HepG2 (cell line): ENCODE results near the gene OBSL1. TPM values are rescaled to one million over a fixed set of nuclear protein-coding genes. Genes with fewer than 3 reads are reported as not detected.
A peak's percentile ranks its signal among the peaks of the same experiment; 100 is the strongest.

Source experiments
- ARNT2 ChIP-seq: sonication (generic); formaldehyde crosslinking; IDR thresholded peaks from 2 replicates; pipeline ENCODE4 v1.8.0; 2022; ENCODE audit warnings: mild to moderate bottlenecking, low read depth, missing genetic modification reagents, moderate library complexity
- CEBPG ChIP-seq: IDR thresholded peaks from 2 replicates; pipeline ENCODE4 v1.6.1; 2016
- KDM3A ChIP-seq: IDR thresholded peaks from 2 replicates; pipeline ENCODE4 v1.6.1; 2018; ENCODE audit warnings: low read depth, missing compliant biosample characterization
- KLF9 ChIP-seq: IDR thresholded peaks from 2 replicates; pipeline ENCODE4 v1.6.1; 2016; ENCODE audit warnings: low read depth
- SIN3B ChIP-seq: fragments of 150-350 bp; IDR thresholded peaks from 2 replicates; pipeline ENCODE4 v1.6.1; 2014; ENCODE audit warnings: low read length
- SRF ChIP-seq: IDR thresholded peaks from 2 replicates; pipeline ENCODE4 v1.6.1; 2011; ENCODE audit warnings: mild to moderate bottlenecking, low read depth, low read length, moderate library complexity
- TEAD2 ChIP-seq: sonication (generic); formaldehyde crosslinking; IDR thresholded peaks from 2 replicates; pipeline ENCODE4 v1.9.0; 2021; ENCODE audit warnings: missing genetic modification reagents
- ZFP36L2 ChIP-seq: sonication (generic); formaldehyde crosslinking; IDR thresholded peaks from 2 replicates; pipeline ENCODE4 v1.4.0; 2020; ENCODE audit warnings: missing genetic modification reagents
- ZNF329 ChIP-seq: sonication (generic); formaldehyde crosslinking; IDR thresholded peaks from 2 replicates; pipeline ENCODE4 v1.9.0; 2021; ENCODE audit warnings: low read depth, mild to moderate bottlenecking, missing genetic modification reagents
- ZNF547 ChIP-seq: sonication (generic); formaldehyde crosslinking; IDR thresholded peaks from 2 replicates; pipeline ENCODE4 v1.5.1; 2020; ENCODE audit warnings: mild to moderate bottlenecking, missing genetic modification reagents
- polyA plus RNA-seq, 8 experiments: library from polyadenylated mRNA; depleted of rRNA in 3 of 8; stranded (reverse) in 7 of 8; unstranded in 1 of 8; fragments of >200 nt; fragmentation: Illumina TruSeq in 4 of 8; extraction: Trizol in 4 of 8; gene quantifications; 2 replicates each; pipeline versions ENCODE4 v1.2.1 to v1.2.3, GENCODE V29; 2011 to 2016; ENCODE audit warnings: low read depth in 4 of 8, missing spikeins in 1 of 8, mixed read lengths in 1 of 8; ENCODE audit not compliant: insufficient read depth in 1 of 8
- total RNA-seq, 5 experiments: library from RNA; depleted of rRNA; stranded (reverse); fragments of >200 nt; fragmentation: Illumina TruSeq; extraction: Trizol; gene quantifications; 2 replicates each; pipeline ENCODE4 v1.2.3, GENCODE V29; 2016; ENCODE audit warnings: low read depth in 1 of 5
- TF ChIP-seq, protein P1 (sequence below): sonication (generic); formaldehyde crosslinking; IDR thresholded peaks from 2 replicates; pipeline ENCODE4 v1.9.0; 2021; ENCODE audit warnings: missing genetic modification reagents, borderline replicate concordance
- TF ChIP-seq, protein P2 (sequence below): sonication (generic); formaldehyde crosslinking; IDR thresholded peaks from 2 replicates; pipeline ENCODE4 v1.5.0; 2020; ENCODE audit warnings: mild to moderate bottlenecking, missing genetic modification reagents, borderline replicate concordance
- TF ChIP-seq, protein P3 (sequence below): IDR thresholded peaks from 2 replicates; pipeline ENCODE4 v1.6.1; 2016; ENCODE audit warnings: missing biosample characterization, missing genetic modification reagents, low read depth
- TF ChIP-seq, protein P4 (sequence below): sonication (generic); formaldehyde crosslinking; conservative IDR thresholded peaks from 2 replicates; pipeline ENCODE4 v1.4.0; 2020; ENCODE audit warnings: missing genetic modification reagents
- TF ChIP-seq, protein P5 (sequence below): sonication (generic); formaldehyde crosslinking; IDR thresholded peaks from 2 replicates; pipeline ENCODE4 v1.8.0; 2022; ENCODE audit warnings: mild to moderate bottlenecking, missing genetic modification reagents, moderate library complexity

OBSL1 gene
- total and polyA plus RNA-seq, 2 of the 13 experiments (the other 11 are each of a cell fraction or from before 2014, with no cell fraction given), result 86.7 to 218 TPM

DNA sequence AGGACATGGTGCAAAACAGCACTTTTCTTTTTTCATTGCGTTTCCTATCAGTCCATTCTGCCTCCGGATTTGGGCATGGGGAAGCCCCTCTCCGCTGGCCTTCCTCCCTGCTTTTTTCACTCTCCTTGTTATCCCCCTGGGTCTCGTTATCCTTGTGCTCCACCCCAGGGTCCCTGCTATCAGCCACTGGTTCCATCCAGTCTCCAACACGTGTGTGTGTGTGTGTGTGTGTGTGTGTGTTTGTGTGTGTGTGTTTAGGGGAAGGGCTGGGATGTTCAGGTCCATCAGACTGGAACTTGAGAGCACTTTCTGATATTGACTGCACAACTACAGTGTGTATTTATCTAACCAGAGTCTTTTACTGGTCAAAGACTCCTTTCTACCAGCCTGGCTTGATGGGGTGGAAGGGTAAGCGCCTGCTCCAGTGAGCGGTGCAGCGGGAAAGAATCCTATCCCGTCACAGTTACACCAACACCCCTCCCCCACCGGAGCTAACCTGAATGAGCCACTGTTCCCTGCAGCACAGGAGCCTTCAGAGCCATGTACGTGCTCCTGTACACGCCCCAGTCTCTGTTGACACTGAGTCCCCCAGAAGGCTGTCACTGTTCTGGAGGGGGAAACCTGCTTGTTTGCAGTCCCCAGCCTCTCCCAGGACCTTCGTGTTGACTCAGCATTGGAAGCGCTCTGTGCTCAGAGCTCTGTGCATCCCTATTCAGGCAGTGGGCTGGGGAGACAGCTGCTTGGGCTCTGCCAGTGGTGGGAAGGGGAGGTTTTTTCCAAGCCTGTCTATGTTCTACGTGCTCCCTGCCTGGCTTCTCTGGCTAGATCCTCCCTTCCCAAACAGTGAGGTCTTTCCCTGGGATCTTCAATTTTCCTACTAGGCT lies 5.4 kb upstream of the OBSL1 start (continued):
- no peak for TF ChIP-seq TEAD2 (CRISPR knock-in tag)
- TF ChIP-seq, protein P1, sequence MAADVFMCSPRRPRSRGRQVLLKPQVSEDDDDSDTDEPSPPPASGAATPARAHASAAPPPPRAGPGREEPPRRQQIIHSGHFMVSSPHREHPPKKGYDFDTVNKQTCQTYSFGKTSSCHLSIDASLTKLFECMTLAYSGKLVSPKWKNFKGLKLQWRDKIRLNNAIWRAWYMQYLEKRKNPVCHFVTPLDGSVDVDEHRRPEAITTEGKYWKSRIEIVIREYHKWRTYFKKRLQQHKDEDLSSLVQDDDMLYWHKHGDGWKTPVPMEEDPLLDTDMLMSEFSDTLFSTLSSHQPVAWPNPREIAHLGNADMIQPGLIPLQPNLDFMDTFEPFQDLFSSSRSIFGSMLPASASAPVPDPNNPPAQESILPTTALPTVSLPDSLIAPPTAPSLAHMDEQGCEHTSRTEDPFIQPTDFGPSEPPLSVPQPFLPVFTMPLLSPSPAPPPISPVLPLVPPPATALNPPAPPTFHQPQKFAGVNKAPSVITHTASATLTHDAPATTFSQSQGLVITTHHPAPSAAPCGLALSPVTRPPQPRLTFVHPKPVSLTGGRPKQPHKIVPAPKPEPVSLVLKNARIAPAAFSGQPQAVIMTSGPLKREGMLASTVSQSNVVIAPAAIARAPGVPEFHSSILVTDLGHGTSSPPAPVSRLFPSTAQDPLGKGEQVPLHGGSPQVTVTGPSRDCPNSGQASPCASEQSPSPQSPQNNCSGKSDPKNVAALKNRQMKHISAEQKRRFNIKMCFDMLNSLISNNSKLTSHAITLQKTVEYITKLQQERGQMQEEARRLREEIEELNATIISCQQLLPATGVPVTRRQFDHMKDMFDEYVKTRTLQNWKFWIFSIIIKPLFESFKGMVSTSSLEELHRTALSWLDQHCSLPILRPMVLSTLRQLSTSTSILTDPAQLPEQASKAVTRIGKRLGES (CRISPR knock-in tag), result no peak
- TF ChIP-seq, protein P2, sequence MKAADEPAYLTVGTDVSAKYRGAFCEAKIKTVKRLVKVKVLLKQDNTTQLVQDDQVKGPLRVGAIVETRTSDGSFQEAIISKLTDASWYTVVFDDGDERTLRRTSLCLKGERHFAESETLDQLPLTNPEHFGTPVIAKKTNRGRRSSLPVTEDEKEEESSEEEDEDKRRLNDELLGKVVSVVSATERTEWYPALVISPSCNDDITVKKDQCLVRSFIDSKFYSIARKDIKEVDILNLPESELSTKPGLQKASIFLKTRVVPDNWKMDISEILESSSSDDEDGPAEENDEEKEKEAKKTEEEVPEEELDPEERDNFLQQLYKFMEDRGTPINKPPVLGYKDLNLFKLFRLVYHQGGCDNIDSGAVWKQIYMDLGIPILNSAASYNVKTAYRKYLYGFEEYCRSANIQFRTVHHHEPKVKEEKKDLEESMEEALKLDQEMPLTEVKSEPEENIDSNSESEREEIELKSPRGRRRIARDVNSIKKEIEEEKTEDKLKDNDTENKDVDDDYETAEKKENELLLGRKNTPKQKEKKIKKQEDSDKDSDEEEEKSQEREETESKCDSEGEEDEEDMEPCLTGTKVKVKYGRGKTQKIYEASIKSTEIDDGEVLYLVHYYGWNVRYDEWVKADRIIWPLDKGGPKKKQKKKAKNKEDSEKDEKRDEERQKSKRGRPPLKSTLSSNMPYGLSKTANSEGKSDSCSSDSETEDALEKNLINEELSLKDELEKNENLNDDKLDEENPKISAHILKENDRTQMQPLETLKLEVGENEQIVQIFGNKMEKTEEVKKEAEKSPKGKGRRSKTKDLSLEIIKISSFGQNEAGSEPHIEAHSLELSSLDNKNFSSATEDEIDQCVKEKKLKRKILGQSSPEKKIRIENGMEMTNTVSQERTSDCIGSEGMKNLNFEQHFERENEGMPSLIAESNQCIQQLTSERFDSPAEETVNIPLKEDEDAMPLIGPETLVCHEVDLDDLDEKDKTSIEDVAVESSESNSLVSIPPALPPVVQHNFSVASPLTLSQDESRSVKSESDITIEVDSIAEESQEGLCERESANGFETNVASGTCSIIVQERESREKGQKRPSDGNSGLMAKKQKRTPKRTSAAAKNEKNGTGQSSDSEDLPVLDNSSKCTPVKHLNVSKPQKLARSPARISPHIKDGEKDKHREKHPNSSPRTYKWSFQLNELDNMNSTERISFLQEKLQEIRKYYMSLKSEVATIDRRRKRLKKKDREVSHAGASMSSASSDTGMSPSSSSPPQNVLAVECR (CRISPR knock-in tag), result peak; percentile 88
- TF ChIP-seq, protein P3, sequence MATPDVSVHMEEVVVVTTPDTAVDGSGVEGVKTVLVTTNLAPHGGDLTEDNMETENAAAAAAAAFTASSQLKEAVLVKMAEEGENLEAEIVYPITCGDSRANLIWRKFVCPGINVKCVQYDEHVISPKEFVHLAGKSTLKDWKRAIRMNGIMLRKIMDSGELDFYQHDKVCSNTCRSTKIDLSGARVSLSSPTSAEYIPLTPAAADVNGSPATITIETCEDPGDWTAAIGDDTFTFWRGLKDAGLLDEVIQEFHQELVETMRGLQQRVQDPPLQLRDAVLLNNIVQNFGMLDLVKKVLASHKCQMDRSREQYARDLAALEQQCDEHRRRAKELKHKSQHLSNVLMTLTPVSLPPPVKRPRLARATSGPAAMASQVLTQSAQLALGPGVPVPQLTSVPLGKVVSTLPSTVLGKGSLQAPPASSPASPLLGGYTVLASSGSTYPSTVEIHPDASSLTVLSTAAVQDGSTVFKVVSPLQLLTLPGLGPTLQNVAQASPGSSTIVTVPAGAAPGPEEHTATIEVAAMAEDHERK (CRISPR knock-in tag), result 0 out of 2 replicates have a peak, but pooled peaks have one; percentile 47
- TF ChIP-seq ARNT2 (CRISPR knock-in tag), result peak; percentile 97; the same call in 1 of the 2 replicates
- TF ChIP-seq, protein P4, sequence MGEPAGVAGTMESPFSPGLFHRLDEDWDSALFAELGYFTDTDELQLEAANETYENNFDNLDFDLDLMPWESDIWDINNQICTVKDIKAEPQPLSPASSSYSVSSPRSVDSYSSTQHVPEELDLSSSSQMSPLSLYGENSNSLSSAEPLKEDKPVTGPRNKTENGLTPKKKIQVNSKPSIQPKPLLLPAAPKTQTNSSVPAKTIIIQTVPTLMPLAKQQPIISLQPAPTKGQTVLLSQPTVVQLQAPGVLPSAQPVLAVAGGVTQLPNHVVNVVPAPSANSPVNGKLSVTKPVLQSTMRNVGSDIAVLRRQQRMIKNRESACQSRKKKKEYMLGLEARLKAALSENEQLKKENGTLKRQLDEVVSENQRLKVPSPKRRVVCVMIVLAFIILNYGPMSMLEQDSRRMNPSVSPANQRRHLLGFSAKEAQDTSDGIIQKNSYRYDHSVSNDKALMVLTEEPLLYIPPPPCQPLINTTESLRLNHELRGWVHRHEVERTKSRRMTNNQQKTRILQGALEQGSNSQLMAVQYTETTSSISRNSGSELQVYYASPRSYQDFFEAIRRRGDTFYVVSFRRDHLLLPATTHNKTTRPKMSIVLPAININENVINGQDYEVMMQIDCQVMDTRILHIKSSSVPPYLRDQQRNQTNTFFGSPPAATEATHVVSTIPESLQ (CRISPR knock-in tag), result no peak
- TF ChIP-seq KDM3A, result peak; percentile 97
- TF ChIP-seq SRF, result 0 out of 2 replicates have a peak, but pooled peaks have one; percentile 53
- TF ChIP-seq CEBPG, result peak; percentile 83
- no peak; the same call in 1 of the 2 replicates for TF ChIP-seq KLF9 (CRISPR knock-in tag)
- peak; percentile 91 for TF ChIP-seq ZNF547
- 0 out of 2 replicates have a peak, but pooled peaks have one; percentile 54 for TF ChIP-seq ZNF329
- TF ChIP-seq ZFP36L2 (CRISPR knock-in tag), result peak; percentile 75; the same call in 1 of the 2 replicates
- TF ChIP-seq, protein P5, sequence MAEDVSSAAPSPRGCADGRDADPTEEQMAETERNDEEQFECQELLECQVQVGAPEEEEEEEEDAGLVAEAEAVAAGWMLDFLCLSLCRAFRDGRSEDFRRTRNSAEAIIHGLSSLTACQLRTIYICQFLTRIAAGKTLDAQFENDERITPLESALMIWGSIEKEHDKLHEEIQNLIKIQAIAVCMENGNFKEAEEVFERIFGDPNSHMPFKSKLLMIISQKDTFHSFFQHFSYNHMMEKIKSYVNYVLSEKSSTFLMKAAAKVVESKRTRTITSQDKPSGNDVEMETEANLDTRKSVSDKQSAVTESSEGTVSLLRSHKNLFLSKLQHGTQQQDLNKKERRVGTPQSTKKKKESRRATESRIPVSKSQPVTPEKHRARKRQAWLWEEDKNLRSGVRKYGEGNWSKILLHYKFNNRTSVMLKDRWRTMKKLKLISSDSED (CRISPR knock-in tag), result peak; percentile 90; the same call in 1 of the 2 replicates
- TF ChIP-seq SIN3B, result no peak
